AG09319 (cell line): ENCODE measurements around the gene CHCHD5.
"Not testable (repeated sequence)": the region's sequence is repeated elsewhere in the genome, so short reads cannot be mapped to it uniquely, and the experiment has no call there.

Experiments
- DNase-seq: peaks from one replicate; pipeline ENCODE4 v3.0.0-alpha.2; 2010; ENCODE audit warnings: low read depth; ENCODE audit errors: extremely low read depth
- CTCF ChIP-seq: IDR thresholded peaks from 2 replicates; pipeline ENCODE4 v1.5.1; 2011; ENCODE audit warnings: low read depth, mild to moderate bottlenecking, inconsistent platforms, low read length, moderate library complexity

CHCHD5 gene

GRCh38 chr2:112584134-112584890 lies at the start of gene CHCHD5:
Gene CHCHD5, plus strand, starts transcription at chr2:112584609. Its CDS starts 39 bp downstream, at chr2:112584648.
- TF ChIP-seq CTCF: no peak; the same call in 1 of the 2 replicates
- DNase-seq: peak; percentile 90

DNA sequence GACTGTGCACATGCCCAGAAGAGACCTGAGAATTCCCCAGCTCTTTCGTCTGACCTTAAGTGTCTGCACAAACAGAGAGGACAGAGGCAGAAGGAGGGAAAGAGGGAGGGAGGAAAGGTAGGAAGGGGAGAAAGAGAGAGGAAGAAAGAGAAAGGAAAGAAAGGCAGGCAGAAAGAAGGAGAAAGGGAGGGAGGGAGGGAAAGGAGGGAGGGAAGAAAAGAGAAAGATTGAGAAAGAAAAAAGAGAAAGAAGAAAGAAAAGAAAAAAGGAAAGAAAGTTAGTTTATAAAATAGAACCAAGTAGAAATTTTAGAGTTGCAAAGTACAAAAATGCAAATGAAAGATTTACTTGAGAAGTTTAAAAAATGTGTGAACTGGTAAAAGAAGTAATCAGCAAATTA lies 49.6 kb upstream of the CHCHD5 start:
- DNase-seq: no peak
- no peak for TF ChIP-seq CTCF

DNA sequence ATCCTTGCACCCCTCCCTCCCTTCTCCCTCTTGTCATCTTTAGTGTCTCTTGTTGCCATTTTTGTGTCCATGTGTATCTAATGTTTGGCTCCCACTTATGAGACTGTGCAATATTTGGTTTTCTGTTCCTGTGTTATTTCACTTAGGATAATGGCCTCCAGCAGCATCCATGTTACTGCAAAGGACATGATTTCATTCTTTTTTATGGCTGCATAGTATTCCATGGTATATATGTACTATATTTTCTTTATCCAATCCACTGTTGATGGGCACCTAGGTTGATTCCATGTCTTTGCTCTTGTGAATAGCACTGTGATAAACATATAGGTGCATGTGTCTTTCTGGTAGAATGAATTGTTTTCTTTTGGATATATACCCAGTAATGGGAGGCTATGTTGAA lies 47.7 kb upstream of the CHCHD5 start:
- not testable (repeated sequence) for DNase-seq

GRCh38 chr2:112539306-112539705 lies 45.1 kb upstream of the CHCHD5 start:
- no peak for TF ChIP-seq CTCF
- DNase-seq: no peak

DNA sequence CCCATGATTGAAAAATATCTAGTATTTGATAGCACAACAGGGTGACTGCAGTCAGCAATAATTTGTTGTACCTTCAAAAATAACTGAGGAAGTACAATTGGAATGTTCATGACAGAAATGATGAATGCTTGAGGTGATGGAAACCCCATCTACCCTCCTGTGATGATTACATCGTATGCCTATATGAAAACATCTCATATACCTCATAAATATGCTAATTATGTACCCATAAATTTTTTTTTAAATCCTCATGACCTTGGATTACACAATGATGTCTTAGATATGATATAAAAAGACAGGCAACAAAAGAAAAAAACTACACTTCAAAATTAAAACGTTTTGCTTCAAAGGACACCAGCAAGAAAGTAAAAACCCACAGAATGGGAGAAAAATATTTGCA lies 43.5 kb upstream of the CHCHD5 start:
- no peak for DNase-seq

DNA sequence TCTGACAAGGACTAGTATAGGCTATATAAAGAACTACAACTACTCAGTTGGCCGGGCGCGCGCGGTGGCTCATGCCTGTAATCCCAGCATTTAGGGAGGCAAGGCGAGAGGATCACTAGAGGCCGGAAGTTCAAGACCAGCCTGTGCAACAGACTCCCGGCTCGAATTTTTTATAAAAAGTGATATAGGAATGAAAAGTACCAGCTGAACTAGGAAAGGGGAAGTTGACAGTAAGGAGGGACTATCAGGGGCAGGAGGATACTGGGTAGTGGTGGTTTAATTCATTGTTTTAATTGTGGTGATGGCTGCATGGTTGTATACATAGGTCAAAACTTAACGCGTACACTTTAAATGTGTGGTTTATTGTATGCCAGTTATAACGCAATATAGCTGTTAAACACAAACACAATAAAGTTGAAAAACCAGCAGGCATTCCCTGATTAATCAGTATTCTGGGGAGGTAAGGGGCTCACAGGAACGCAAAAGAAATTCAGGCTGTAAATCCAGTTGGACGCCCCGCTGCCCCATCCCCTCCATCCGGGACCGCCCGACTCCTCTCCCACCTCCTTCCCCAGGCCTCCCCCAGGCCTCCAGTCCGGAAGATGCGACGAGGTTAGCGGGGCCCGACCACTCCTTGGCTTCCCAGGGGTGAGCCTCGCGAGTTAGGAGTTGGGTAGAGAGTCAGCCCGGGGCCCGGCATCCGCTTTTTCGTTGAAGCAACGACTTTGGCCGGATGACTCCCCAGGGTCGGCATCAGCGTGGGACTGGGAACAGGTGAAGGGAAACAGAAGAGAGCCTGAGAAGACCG lies 42.9 kb upstream of the CHCHD5 start:
- no peak for TF ChIP-seq CTCF
- DNase-seq: no peak

More for the DNA sequence above, 43.5 kb upstream of the CHCHD5 start:
- no peak for TF ChIP-seq CTCF

- DNase-seq: peak; percentile 30
- no peak for TF ChIP-seq CTCF
Measured at GRCh38 chr2:112542123-112542983, 42.1 kb upstream of the CHCHD5 start, which contains the start of gene POLR1B. Gene POLR1B, plus strand, starts transcription at chr2:112542465. Its CDS starts 30 bp downstream, at chr2:112542495.
